Testis (tissue), 3 donors: ENCODE results near the gene FTMT. TPM values are rescaled to one million over a fixed set of nuclear protein-coding genes. Genes with fewer than 3 reads are reported as not detected.

Source experiments
- DNase-seq: peaks from one replicate; pipeline ENCODE4 v3.0.0-alpha.2; 2019
- H3K27ac ChIP-seq, 2 donors: fragments of 200-600 bp; sonication (generic); one replicate each; pipeline ENCODE4 v1.5.1; 2019
- H3K27me3 ChIP-seq: fragments of 200-600 bp; sonication (generic); one replicate; pipeline ENCODE4 v1.5.1; 2019
- H3K36me3 ChIP-seq: fragments of 200-600 bp; sonication (generic); one replicate; pipeline ENCODE4 v1.5.1; 2017; ENCODE audit warnings: low read depth; ENCODE audit errors: missing control alignments
- H3K4me1 ChIP-seq: fragments of 200-600 bp; sonication (generic); one replicate; pipeline ENCODE4 v1.5.1; 2019
- H3K4me3 ChIP-seq, 2 donors: fragments of 200-600 bp; sonication (generic); one replicate each; pipeline ENCODE4 v1.5.1; 2017 to 2019
- H3K9me3 ChIP-seq: fragments of 200-600 bp; sonication (generic); one replicate; pipeline ENCODE4 v1.5.1; 2017
- POLR2A ChIP-seq: fragments of 450-650 bp; IDR thresholded peaks from one replicate; pipeline ENCODE4 v1.6.1; 2017; ENCODE audit warnings: antibody characterized with exemption, mild to moderate bottlenecking, moderate library complexity
- WGBS, 2 donors: methylation state at CpG; one replicate each; pipeline ENCODE4 v1.1.5; 2018; 5-methylcytosine and 5-hydroxymethylcytosine counted together
- intact Hi-C: fragments of 100-400 bp; cut with DNase I; formaldehyde crosslinking; loops from one replicate; pipeline ENCODE4 v1.15.1; 2023; ENCODE audit warnings: low total_unique reads
- polyA plus RNA-seq: library from polyadenylated mRNA; stranded (reverse); fragments of 350-450 nt; fragmentation: Illumina TruSeq; extraction: RNeasy Lipid Tissue Mini Kit (QIAGEN cat#74804); gene quantifications from one replicate; pipeline ENCODE4 v1.2.3, GENCODE V29; 2014; ENCODE audit warnings: low read depth, low replicate concordance; ENCODE audit not compliant: insufficient read depth
- total RNA-seq, 2 donors: library from RNA; depleted of rRNA; stranded (reverse); fragments of >200 nt; gene quantifications; one replicate each; pipeline ENCODE4 v1.2.3, GENCODE V29; 2016
- TF ChIP-seq, protein P1 (sequence below), 3 experiments: fragments of 450-650 bp in 2 of 3; fragments of 200-600 bp in 1 of 3; sonication (generic) in 1 of 3; IDR thresholded peaks; one replicate each; pipeline ENCODE4 v1.5.1; 2016 to 2019; ENCODE audit warnings: antibody characterized with exemption in 3 of 3, mild to moderate bottlenecking in 2 of 3, moderate library complexity in 1 of 3

Gene FTMT
- total and polyA plus RNA-seq, 3 donors from 2014 or later = 18.1 to 101 (median 37.2) TPM

DNA sequence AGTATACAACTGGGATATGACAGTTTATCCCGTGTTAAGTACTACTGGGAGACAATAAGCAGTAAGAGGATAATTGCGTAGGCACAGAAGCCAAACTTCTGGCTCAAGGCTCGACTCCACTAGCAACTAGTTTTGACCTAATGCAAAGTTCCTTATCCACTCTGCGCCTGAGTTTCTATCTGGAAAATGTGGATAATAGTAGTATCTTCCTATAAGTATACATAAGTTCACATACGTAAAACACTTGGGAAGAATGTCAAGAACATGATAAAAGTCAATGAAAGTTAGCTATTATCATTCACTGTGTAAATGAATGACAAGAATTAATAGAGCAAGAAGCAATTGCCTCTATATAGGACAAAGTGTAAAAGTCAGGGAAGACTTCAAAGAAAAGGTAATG is 45.7 kb downstream of the FTMT start:
- no peak for DNase-seq
- Histone ChIP-seq H3K4me3 (no peak overlapping the region), H3K27ac (no peak overlapping the region), H3K36me3 (no peaks in the 10 kb centered on the region), H3K4me1 (no peaks in the 10 kb centered on the region), H3K27me3 (no peaks in the 10 kb centered on the region), H3K9me3 (no peaks in the 10 kb centered on the region)
- 50 to 67% methylated on average over 5 of the region's 5 CpGs for WGBS, 2 donors
- TF ChIP-seq, protein P1, sequence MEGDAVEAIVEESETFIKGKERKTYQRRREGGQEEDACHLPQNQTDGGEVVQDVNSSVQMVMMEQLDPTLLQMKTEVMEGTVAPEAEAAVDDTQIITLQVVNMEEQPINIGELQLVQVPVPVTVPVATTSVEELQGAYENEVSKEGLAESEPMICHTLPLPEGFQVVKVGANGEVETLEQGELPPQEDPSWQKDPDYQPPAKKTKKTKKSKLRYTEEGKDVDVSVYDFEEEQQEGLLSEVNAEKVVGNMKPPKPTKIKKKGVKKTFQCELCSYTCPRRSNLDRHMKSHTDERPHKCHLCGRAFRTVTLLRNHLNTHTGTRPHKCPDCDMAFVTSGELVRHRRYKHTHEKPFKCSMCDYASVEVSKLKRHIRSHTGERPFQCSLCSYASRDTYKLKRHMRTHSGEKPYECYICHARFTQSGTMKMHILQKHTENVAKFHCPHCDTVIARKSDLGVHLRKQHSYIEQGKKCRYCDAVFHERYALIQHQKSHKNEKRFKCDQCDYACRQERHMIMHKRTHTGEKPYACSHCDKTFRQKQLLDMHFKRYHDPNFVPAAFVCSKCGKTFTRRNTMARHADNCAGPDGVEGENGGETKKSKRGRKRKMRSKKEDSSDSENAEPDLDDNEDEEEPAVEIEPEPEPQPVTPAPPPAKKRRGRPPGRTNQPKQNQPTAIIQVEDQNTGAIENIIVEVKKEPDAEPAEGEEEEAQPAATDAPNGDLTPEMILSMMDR (IDR thresholded peaks at IDR 0.05) = no peak
- TF ChIP-seq POLR2A = no peak
- intact Hi-C loops = no loop called here

DNA sequence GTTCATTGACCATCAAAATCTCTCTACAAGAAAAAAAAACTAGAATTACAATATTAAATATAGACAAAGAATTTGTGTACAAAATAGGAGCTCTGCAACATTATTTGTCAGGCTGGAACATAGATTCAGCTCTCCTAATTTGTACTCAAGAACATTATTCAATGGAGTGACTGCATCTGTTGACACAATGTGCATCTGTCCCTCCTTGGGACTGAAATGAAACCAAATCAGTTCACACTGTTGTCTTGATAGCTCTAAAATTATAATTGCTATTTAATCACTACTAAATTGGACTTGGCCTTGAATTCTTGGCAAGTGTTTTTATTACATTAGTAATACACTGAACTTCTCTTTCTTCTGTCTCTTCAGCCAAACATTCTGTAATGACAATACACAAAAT is 47.7 kb downstream of the FTMT start:
- no peaks in the 10 kb centered on the region for H3K36me3 ChIP-seq
- no peak overlapping the region for H3K4me3 ChIP-seq
- intact Hi-C loops = no loop called here
- H3K27ac ChIP-seq = no peak overlapping the region
- H3K27me3 ChIP-seq = no peaks in the 10 kb centered on the region
- no peak for TF ChIP-seq POLR2A
- TF ChIP-seq, protein P1 (IDR thresholded peaks at IDR 0.05) = no peak
- no peak for DNase-seq
- H3K9me3 ChIP-seq = no peaks in the 10 kb centered on the region
- H3K4me1 ChIP-seq = no peaks in the 10 kb centered on the region

Other genes with a start within 250 kb of the FTMT start
- gene SRFBP1, start 110.1 kb downstream of the FTMT start, total RNA-seq = 10 to 100 TPM; 15.3 to 15.9 TPM
- 3.6 TPM for gene SRFBP1, start 110.1 kb downstream of the FTMT start, polyA plus RNA-seq
- gene LOX, start 226.4 kb downstream of the FTMT start, total RNA-seq = 1 to 10 TPM; 2.4 to 6.4 TPM
- 11.9 TPM for gene LOX, start 226.4 kb downstream of the FTMT start, polyA plus RNA-seq